ENCODE measurements around the gene CALCOCO1.
"Not testable (repeated sequence)": the region's sequence is repeated elsewhere in the genome, so short reads cannot be mapped to it uniquely, and the experiment has no call there.

CALCOCO1 gene

DNA sequence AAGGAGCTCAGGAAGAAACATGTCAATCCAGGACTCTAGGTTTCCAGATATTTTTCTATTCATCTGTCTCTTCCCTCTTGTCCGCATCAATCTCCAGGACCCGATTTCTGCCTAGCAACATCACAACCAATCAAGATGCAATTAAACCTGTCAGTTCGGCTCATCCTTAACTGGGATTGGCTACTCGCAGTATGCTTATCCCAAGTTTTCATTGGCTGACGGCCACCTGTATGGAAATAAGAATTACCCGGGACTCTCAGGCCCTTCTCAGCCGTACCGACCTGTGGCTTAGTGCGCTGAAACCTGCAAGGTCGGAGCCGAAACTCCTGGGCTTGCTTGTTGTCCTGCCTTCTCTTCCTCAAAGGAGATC lies 31.0 kb downstream of the CALCOCO1 start:
- no peak for DNase-seq

DNA sequence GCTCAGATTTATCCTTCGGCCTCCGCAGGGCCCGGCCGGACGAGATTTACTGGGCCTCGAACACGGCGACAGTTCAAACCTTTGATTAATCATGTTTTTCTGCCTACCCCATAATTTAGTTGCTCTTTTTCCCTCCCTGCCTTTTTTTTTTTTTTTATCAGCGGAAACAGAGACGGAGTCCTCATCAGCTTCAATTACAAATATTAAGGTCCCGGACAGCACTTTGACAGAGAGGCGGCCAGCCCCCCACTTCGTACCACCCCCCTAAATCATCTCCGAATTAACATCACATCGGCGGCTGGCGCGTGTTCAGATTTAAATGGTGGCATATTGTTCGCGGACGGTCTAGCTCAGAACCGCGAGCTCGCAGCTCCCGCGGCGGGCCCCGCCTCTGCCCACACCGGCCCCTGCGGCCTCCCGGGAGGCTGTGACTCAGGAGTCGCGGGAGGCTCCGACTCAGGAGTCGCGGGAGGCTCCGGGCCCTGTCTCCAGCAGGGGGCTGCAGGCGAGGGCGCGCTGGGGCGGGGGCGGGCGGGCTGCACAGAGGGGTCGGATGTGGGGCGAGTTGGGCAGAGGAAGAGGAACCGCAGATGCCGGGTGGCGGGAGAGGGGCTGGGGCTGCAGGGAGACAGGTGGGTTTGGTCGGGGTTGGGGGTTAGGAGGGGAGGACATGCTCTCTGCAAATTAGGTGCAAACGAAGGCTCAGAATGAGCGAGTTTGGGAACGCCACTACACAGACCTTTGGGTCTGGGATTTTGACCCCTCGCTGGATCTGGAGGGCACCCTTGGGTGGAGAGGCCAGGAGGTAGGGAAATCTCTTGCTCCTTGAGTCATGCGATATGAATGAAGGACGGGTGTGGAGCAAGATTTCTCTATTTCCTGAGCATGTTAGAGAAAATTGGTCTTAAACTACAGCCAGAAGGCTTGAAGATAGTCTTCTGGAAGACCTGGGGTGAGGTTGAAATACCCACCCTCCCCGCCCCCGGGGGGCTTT lies 31.8 kb downstream of the CALCOCO1 start:
- no peak for DNase-seq

DNA sequence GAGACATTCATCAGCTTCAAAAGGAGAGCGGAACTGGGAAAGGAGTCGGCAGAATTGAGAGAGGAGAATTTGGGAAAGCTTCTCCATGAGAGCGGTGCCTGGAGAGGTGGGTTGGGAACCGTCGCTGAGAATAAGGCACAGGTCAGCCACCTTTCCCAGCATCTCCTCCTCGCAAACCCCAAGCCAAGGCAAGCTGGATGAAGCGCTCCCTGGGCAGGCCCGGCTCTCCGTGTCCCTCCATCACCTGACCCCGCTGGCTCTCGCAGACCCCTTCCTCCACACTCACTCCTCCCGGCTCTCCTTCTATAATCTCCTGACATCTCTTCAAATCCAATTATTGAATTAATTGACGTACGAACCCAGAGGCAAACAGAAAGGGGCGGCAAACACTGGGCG lies 32.5 kb downstream of the CALCOCO1 start:
- no peak for DNase-seq

DNA sequence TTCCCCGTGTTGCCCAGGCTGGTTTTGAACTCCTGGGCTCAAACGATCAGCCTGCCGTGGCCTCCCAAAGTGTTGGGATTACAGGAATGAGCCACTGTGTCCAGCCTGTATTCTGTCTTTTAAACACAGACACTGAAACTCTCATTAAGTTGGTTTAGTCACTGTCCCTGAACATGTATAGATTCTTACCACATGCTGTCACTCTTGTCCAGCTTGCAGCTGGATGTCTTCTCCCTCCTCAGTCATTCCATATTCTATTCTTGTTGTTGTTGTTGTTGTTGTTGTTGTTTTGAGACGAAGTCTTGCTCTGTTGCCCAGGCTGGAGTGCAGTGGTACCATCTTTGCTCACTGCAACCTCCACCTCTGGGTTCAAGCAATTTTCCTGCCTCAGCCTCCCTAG lies 39.1 kb downstream of the CALCOCO1 start:
- DNase-seq: no peak

DNA sequence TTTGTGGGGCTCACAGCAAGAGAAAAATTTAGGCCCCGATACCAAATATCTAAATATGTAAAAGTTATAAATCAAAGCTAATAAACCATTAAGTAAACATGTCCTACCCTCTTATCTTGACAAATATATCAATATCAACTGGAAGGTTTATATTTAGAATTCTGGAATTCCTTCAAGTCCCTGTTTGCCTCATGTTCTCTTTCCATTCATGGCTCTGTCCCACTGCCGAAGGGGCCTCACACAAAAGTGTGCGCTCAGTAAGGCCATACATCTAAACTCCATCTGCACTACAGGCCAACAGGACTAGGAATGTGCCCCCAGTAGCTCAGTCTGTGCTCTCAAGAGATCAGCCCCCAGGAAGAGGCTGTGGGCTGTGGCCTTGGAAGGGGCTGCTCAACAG lies 40.8 kb downstream of the CALCOCO1 start:
- no peak for DNase-seq

DNA sequence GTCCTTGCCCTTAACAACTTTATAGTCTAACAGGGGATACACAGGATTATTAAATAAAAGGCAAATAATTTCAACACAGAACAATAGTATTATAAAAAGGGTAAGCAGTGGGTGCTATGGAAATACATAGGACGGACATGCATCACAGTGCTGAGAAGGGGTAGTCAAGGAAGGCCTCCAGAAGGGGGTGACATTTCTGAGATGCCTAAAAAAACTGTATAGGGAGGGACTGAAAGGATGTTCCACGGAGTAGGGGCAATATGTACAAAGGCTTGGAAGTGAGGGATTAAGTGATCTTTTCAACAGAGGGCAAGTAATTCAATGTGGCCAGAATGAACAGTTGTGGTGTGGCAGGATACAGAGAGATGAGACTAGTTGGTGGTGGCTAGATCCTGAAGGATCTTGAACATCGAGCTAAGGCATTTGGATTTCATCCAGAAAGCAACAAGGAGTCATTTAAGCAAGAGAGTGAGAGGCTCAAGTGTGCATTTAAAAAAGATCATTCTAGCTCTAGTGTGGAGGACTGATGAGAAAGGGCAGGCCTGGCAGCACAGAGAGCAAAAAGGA lies 42.5 kb downstream of the CALCOCO1 start:
- DNase-seq: no peak

DNA sequence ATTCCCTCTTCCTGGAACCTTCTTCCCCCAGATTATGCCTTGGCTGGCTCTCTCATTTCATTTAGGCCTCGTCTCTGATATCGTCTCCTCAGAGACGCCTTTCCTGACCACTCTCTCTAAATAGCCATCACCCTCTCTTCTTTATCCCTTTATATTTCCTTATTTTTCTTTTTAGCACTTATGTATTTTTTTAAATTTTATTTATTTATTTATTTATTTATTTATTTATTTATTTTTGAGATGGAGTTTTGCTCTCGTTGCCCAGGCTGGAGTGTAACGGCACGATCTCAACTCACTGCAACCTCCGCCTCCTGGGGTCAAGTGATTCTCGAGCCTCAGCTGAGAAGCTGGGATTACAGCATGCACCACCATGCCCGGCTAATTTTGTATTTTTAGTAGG lies 43.3 kb downstream of the CALCOCO1 start:
- DNase-seq: no peak

DNA sequence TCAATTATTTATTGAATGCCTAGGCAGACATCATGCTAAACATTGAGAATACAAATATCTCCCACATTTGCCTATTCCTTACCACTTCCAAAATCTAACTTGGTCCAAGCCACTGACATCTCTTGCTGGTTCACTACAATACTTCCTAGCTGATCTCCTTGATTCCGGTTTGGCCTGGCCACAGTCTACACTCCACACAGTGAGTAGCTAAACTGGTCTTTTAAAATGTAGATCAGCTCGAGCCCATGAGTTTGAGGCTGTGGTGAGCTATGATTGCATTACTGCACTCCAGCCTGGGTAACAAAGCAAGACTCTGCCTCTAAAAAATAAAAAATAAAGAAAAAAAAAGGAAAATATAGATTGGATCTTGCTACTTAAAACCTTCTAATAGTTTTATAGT lies 43.8 kb downstream of the CALCOCO1 start:
- DNase-seq: no peak

DNA sequence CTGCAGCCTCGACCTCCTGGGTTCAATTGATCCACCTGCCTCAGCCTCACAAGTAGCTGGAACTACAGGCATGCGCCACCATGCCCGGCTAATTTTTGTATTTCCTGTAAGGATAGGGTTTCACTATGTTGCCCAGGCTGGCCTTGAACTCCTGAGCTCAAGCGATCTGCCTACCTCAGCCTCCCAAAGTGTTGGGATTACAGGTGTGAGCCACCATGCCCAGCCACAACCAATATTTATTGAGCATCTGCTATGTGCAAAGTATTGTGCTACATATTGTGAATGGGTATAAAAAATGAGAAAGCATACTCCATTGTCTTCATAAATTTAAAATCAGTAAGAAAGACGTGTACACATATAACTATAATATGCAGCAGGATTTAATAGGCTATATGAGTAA lies 47.2 kb downstream of the CALCOCO1 start:
- DNase-seq: not testable (repeated sequence)

DNA sequence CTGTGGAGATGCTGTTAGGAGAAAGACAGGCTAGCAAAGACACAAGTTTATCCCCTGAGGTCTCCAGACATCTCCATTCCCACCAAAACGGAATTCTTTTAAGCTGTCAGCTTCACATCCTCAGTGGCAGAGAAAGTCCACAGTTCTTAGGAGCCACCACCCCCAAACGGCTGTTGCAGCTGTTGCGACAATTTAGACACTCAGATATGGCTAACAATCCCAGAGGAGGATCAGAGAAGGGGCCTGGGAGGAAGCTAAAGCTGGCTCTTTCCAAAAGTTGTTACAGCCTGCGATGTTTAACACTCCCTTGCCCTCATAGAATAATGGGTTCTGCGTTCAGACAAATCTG lies 49.5 kb downstream of the CALCOCO1 start:
- DNase-seq: no peak

DNA sequence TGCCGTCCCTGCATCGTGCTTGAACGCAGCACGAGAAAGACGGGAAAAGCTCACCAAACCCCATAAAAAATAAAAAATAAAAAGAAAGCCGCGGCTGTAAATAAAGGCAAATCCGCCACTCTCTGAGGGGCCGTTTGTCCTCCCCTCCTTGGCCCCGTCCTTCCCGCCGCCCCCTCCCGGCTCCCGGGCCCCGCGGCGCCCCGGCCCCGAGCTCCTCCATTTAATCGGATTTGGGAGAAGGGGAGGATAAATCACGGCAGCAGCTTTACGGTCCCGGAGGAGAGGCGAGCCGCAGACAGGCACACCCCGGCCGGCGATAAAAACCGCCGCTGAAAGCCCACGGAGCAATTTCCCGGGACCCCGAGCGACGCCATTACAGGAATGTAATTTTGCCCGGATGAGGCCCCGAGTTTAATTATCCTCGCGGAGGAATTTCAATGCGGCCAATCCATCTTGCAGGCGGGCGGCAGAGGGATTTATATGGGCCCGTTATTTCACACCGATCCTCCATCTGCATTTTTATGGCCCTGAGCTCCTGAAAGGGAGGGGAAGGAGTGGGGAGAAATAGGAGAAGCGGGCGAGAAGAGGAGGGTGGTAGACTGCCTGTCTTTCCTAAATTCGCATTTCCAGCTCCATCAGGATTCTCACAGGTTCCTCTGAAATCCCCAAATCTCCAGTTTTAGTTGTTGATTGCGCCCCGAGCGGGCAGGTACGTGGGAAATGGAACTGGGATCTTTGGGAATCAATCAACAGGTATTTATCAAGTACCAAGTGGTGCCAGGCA lies 50.0 kb downstream of the CALCOCO1 start:
- no peak for DNase-seq

DNA sequence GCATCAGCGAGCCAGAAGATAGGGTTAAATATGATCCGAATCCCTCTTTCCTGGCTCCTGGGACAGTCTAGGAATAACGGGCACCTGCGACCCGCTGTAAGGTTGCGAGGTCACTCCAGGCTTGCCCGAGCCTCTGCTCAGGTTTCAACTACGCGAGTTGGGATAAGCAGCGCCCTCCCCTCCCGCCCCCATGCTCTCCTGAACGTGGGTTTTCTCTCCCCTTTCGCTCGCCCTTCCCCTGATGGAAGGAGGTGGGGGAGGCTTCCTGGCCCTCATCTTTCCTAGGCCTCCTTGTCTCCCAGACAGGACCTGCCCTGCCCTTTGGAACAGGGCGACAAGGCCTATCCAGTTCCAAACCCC lies 50.6 kb downstream of the CALCOCO1 start:
- peak; percentile 5 for DNase-seq

DNA sequence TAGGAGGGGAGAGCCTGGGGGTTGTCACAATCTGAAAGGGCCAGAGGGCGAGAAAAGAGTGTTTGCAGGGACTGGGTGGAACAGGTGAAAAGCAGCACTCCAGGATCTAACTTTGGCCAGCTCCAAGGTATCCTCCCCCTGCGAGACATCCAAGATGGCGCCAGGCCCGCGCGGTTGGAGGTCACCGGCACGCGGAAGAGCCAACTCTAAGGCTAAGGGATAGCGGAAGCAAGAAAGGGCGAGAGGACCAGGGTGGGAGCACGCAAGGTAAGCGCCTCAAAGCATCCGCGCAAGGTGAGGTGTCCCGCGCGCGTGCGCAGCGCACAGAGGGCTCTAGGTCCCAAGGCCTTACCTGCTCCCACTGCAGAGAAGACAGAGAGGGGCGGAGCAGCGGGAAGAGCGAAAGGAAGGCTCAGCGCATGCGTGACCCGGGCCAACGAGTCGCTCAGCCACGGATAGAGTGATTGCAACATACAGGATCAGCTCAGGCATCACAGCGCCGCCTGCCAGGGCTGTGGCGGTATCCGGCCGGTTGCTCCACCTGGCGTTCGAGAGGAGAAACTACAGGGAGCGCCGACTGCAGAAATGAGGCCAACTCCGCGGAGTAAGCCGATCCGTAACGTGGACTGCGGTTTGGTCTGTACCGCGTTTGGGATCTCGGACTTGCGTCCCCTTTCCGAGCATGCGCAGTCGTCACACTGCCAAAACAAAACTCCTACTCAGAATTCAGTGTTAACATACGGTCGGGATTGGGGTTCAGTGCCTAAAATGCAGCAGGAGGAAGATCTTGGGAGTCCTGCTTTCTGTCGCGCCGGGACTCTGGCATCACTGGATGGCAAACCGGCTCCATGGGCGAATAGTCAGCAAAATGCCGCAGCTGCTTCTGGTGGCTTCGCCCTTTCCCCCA lies 51.3 kb downstream of the CALCOCO1 start, which contains the start of gene ATP5MC2:
Gene ATP5MC2 (minus strand): TSS at position 383 of the 907 bp plus-strand sequence. CDS start 3,469 bp downstream, outside the sequence.
- DNase-seq: peak; percentile 97

DNA sequence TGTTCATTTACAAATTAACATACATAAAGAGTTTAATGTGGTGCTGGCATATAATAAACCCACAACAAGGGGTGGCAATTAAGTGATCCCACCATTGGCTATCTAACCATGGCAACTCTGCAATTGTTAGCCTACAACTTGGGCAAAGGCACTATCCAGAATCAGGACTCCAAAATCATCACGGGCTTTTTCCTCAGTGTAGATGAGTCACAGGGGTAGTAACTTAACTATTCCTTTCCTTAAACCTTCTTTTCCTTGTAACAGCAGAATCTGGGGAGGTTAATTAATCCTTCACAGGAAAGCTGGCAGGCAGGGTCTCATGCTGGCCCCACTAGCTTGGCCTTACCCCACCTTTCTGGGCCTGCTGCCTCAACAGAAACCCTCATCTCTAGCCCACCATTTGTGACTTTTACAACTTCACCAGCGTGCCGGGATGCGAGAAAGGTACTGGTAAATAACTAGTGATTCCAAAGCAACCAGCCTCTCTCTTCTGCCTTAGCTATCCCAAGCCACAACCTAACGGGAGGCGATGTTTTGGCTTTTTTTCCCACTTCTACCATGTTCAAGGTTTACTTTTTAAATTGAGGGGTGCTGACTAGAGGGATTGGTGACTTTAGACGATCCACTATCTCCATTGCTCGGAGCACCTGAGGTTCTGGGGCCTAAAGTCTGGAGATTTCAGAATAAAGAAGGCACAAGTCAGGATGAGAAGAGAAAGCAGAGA lies 52.1 kb downstream of the CALCOCO1 start:
- no peak for DNase-seq

DNA sequence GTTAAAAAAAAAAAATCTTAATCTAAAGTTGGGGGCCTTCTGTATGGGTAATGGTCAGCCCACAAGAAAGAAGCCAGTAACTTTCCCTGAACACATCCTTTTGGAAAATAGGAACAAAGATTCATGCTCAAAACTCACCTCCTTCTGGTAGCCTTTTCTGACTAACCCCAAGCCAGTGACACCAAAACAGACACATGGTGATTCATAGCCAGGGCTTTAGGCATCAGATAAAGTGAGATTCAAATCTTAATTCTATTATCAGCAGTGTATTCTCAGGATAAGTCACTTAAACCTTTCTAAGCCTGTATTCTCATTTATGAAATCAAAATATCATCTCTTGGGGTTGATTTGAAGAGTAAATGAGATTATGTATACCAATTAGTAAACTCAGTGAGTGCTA lies 56.3 kb downstream of the CALCOCO1 start:
- no peak for DNase-seq

DNA sequence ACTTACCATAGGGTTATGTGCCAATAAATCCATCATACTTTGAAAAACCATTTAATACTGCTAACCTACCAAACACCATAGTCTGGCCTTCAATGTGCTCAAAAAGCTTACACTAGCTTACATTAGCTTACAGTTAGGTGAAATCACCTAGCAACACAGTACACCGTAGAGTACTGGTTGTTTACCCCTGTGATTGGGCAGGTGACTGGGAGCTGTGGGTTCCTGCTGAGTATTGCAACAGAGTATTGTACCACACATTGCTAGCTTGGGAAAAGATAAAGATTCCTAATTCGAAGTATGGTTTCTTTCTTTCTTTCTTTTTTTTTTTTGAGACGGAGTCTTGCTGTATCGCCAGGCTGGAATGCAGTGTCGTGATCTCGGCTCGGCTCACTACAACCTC lies 56.9 kb downstream of the CALCOCO1 start:
- DNase-seq: no peak

DNA sequence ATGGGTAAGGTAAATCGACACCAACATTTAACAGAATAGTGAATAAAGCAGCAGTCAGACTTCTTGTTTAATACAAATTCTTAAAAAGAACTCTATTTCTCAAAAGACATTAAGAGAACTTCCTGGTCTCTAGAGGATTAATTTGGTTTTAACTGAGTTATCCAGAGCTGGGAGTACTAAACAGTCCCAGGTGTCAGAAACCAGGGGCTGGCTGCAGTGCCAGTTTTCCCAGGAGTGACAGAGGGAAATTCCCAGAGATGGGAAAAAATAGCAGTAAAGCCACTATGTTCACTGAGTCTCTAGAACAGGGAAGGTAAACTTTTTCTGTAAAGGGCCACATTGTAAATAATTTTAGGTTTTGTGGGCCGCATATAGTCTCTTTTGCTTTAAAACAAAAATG lies 60.2 kb downstream of the CALCOCO1 start:
- DNase-seq: no peak

DNA sequence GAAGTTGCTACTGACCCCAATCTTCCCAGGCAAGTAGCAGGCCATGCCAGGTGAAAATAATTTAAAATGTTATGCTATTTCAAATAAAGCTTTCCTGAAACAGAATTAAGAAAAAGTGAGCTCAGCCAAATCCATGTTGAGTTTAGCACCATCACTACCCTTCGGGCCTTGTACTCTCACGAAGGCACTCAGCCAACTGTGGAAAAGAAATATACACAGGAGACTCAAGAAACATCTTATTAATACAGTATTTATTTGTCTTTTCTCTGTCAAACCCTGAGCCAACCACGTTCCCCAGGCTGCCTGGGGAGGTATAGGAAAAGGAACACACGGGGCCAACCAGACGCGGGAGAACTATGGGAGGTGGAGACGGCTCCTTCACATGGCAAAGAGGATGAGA lies 62.3 kb downstream of the CALCOCO1 start:
- no peak for DNase-seq

DNA sequence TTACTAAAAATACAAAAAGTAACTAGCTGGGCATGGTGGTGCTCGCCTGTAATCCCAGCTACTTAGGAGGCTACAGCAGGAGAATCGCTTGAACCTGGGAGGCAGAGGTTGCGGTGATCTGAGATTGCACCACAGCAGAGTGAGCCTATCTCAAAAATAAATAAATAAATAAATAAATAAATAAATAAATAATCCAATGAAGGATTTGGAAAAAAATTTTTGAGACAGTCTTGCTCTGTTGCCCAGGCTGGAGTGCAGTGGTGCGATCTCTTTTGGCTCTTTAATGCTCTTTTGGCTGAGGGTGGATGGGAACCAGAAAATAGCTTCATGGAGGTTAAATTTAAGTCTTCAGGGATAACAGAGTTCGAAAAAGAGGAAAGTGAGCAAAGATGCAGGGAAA lies 63.1 kb downstream of the CALCOCO1 start:
- DNase-seq: no peak

DNA sequence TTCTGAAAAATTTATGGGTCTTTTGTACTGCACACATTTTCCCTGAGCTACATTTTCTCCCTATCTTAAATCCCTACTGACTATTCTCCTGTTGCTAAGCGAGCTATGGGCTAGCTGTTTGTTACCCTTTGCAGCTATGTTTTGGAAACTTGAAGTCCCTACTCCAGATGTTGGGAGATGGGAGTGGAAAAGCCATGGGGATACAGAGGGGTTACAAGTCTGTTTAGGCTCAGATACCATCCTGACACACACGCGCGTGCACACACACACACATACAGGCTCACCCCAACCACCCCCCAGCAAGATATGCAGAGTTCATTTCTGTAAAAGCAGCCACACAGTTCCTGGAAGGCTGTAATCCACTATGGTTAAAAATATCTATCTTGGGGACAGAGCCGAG lies 67.2 kb downstream of the CALCOCO1 start:
- no peak for DNase-seq

DNA sequence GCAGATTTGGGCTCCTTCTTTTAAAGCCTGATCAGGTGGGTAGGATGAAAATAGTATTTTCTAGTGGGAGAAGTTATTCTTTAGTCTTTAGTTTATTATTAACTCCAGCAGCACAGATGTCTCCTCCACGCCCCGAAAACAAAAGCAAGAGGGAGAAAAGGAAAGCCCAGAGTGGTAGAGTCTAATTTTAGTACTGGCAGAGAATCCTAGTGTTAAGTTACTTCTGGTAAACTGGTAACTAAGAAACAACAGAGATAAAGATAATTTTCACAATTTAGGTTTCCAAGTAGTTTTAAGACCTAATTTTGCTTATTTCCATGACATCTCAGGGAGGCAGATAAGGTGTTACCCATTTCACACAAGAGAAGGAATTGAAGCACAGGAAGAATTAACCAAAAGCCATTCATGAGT lies 67.7 kb downstream of the CALCOCO1 start:
- no peak for DNase-seq

DNA sequence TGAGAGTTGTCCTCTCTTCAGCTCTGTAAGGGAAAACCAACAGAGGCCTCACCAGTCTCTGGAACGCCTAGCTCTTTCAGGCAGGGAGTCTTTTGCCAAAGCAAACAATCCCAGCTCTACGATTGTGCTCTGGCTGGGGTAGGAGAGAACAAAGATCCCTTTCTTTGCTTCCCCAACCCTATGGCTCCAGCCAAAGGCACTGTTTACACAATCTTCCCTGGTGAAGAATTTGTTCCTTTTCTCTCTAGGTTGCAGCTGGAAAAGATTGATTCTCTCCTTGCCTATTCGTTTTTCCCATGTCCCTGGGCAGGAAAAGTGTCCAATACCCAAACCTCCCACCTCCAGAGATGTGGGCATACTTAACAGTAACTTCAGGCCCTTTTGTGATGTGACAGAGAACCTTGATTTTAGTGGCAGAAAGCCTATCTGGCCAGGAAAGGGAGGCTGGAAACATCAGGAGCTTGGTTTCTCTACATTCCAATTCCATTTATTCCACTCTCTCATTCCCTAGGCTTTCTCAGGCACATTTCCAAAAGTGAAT lies 68.2 kb downstream of the CALCOCO1 start:
- DNase-seq: no peak
